Inferior parietal cortex (tissue), 1 donor: Measurements from ENCODE around the gene CYP46A1.

Experiments used
- DNase-seq: peaks from one replicate; pipeline ENCODE4 v3.0.0-alpha.2; 2016; ENCODE audit errors: extremely low spot score

The CYP46A1 gene

GRCh38 chr14:99744199-99744872, 60.2 kb downstream of the CYP46A1 start:
- DNase-seq, result no peak

DNA sequence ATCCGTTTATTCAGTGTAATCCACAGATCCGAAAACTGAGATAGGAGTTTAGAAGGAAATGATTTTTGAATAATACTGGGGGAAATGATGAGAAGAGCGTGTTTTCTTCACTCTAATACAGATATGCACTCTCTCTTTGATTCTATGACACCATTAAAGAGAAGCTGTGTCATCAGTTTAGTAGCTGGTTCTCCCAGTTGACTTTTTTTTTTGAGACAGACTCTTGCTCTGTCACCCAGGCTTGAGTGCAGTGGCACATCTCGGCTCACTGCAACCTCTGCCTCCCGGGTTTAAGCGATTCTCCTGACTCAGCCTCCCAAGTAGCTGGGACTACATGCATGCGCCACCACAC, 60.8 kb downstream of the CYP46A1 start:
- DNase-seq, result no peak

- no peak for DNase-seq
Observed at GRCh38 chr14:99745307-99745951, 61.3 kb downstream of the CYP46A1 start.

DNA sequence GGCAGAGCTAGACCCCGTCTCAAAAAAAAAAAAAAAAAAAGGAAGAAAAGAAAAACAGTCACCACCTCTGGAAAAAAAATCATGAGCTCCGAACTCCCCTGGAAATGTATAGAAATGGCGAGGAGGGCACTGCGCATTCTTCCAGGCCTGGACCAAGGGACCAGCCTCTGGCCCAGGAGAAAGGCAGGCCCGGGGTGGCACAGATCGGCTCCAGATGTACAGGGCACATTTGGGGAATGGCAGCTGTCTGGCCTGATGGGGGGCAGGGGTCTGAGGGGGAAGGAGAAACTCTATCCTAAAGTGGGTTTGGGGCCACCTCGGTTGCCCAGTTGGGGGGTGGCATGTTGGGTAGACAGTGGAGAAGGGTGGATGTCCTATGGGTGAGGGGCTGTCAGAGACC, 63.1 kb downstream of the CYP46A1 start:
- no peak for DNase-seq

DNA sequence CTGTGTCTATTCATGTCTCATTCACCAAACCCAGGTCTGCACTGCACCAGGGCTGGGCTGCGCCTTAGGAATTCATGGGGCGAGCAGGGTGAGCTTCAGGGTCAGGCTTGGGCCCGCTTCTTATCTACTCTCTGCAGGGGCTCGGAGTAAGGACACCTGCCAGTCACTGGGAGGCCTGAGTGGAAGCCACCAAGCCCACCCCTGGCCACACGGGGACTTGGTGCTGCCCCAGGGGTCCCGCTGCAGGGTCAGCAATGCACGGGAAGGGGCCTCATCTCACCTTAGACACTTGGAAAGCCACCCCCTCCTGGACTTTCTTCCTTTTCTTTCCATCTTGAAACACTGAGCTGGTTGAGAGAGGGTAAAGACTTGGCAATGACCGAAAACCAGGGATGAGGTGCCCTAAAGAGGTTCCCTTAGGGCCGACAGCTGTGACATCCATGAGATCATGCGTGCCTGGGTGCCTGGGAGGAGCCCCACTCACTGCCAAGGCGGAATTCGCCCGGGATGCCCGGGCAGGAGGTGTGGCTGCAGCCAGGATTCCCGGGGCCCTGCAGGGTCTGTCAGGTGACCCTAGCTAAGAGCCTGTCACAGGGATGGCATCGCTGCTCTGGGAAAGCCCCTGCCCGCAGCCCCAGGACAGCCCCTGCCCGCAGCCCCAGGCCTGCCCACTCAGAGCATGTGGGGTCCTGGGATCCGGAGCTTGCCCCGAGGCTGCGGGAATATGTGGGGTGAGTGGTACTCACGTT, 63.7 kb downstream of the CYP46A1 start:
- DNase-seq, result no peak

GRCh38 chr14:99748529-99748928, 64.4 kb downstream of the CYP46A1 start:
- DNase-seq, result no peak

DNA sequence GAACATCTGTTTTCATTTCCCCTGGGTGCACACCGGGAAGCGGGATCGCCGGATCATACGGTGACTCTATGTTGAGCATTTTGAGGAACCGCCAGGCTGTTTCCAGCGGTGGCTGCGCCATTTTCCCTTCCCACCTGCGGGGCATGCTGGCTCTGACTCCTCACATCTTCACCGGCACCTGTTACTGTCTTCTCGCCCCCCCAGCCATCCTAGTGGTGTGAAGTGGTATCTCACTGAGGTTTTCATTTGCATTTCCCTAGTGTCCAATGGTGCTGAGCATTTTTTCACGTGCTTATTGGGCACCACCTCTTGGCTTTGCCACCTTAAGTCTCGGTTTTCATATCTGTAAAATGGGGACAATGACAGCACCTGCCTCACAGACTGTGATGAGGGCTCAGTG, 65.0 kb downstream of the CYP46A1 start:
- no peak for DNase-seq

GRCh38 chr14:99749763-99750715, 65.9 kb downstream of the CYP46A1 start:
- no peak for DNase-seq

DNA sequence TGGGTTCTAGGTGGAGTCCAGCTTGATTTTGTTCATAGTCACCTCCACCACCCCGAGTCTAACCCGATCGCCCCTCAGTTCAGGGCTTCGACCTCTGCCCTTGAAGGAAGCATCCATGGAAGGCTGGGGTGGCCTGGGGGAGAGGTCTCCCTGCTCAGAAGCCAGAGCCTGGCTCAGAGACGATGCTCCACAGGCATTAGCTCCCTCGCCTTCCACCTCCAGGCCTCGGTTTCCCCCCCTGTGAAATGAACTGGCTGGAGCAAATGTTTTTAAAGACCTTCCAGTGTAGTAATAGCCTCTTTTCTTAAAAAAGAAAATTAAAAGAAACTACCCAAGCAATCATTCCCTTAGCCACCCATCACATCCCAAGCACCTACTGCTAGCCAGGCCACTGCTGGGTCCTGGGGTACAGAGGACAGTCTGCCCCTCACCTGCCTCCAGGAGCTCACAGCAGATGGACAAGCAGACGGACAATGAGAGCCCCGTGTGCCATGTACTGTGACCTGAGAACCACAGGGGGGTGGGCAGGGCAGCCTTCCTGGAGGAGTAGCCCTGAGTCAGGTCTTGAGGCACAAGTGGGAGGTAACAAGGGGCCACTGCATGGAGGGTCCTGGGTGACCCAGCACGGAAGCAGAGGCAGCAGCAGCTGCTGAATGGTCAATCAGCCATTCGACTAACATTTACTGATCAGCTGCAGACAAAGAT, 66.8 kb downstream of the CYP46A1 start:
- no peak for DNase-seq

- no peak for DNase-seq
Observed at GRCh38 chr14:99751539-99752485, 67.7 kb downstream of the CYP46A1 start.

DNA sequence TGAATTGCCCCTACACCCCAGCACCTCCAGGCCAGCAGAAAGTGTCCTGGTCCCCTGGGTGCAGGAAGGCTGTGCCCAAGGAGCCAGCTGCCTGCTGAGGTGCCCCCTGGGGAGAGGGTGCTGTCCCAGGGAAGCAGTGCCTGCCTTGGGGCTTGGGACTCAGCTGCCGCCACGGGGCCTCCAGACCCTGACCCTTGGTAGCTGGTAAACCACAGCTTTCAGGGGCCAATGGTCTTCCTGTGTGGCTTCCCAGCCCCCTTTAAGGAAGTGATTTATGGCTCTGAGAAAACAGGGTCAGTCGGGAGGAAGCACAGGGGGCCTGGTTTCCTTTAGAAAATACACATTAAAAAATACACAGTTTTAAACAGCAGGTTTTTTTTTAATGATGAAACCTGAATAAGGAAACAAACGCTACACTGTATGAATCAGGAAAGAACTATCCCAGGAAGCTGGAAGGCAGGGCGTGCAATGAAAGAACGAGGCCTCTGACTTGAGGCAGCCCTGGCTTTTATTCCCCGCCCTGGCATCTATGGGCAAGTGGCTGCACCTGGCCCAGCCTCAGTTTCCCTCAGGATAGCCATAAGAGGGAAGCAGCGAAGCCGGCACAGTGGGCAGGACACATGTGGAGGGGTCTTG, 68.5 kb downstream of the CYP46A1 start:
- no peak for DNase-seq

- no peak for DNase-seq
Observed at GRCh38 chr14:99753225-99754140, 69.4 kb downstream of the CYP46A1 start.

- DNase-seq, result no peak
Observed at GRCh38 chr14:99754141-99755067, 70.3 kb downstream of the CYP46A1 start.

- DNase-seq, result no peak
Observed at GRCh38 chr14:99755068-99755405, 70.9 kb downstream of the CYP46A1 start.

- peak; percentile 53 for DNase-seq
Observed at GRCh38 chr14:99755629-99756603, 71.8 kb downstream of the CYP46A1 start.

DNA sequence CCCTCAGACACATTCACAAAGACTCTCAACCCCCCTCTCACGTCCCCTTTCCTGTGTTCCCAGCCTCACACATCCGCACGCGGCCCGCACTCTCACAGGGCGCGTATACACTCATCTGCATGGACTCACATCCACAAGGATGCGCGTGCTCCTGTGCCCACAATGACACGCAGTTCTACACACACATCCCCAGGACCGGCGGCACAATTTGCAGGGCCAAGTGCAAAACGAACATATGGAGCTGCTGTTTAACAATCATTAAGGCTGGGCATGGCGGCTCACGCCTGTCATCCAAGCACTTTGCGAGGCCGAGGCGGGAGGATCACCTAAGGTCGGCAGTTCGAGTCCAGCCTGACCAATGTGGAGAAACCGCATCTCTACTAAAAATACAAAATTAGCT, 72.7 kb downstream of the CYP46A1 start:
- DNase-seq, result no peak
